ENCODE results near the gene SRC. TPM values are rescaled to one million over a fixed set of nuclear protein-coding genes. Genes with fewer than 3 reads are reported as not detected.

The SRC gene
- polyA plus RNA-seq, 1 donor (not counting 4 experiments of a cell fraction or from before 2014, with no cell fraction given) = 22.8 TPM

DNA sequence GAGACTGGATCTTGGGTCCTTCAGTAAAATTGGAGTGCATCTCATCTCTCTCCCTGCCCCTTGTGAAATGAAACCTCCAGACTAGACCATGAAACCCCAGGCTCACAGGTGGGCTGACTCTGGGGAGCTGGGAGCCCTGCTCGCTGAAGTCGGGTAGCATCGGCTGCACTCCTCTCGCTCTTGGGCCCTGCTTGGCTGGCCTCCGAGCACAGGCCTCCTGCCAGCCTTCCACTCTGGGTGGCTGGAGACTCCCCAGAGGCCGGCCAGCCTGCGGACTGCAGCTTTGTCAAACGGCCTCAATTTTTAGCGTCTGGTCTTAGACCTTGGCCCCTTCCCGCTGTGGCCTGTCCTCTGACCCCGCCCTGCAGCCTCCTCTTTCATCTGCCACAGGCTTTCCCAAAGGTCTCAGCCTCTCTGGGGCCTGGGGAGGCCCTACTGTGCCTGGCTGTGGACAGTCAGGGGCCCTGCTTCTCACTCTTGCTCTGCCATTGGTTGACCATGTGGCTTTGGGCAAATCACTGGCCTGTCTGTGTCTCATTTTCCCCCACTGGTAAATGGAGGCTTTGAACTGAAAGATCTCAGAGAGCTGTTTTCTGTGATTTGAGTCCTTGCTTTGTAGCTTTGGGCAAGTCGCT lies 45.1 kb downstream of the SRC start:
- peaks cover 3% of the 10 kb centered on the region for H3K9me1 ChIP-seq (ENCODE audit: control insufficient read depth, extremely low read depth, insufficient read depth, low read length)
- no peak for FAIRE-seq
- TF ChIP-seq, protein P1, sequence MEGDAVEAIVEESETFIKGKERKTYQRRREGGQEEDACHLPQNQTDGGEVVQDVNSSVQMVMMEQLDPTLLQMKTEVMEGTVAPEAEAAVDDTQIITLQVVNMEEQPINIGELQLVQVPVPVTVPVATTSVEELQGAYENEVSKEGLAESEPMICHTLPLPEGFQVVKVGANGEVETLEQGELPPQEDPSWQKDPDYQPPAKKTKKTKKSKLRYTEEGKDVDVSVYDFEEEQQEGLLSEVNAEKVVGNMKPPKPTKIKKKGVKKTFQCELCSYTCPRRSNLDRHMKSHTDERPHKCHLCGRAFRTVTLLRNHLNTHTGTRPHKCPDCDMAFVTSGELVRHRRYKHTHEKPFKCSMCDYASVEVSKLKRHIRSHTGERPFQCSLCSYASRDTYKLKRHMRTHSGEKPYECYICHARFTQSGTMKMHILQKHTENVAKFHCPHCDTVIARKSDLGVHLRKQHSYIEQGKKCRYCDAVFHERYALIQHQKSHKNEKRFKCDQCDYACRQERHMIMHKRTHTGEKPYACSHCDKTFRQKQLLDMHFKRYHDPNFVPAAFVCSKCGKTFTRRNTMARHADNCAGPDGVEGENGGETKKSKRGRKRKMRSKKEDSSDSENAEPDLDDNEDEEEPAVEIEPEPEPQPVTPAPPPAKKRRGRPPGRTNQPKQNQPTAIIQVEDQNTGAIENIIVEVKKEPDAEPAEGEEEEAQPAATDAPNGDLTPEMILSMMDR (optimal IDR thresholded peaks at IDR 0.05 in 1 of 3, IDR thresholded peaks at IDR 0.05 in 1 of 3, conservative IDR thresholded peaks at IDR 0.05 in 1 of 3; ENCODE audit: extremely low read depth in 1 of 3, insufficient read depth in 2 of 3, low read length in 3 of 3) = no peak
- no peak for TF ChIP-seq EZH2 (IDR thresholded peaks at IDR 0.05; ENCODE audit: low read length)
- H3K36me3 ChIP-seq (ENCODE audit: control insufficient read depth in 2 of 2, extremely low read depth in 1 of 2, insufficient read depth in 2 of 2, low read length in 2 of 2) = peaks cover 23 to 27% of the 10 kb centered on the region in 2 experiments
- H3K9me3 ChIP-seq (ENCODE audit: control insufficient read depth, low read depth, low read length) = no peaks in the 10 kb centered on the region
- H3K9ac ChIP-seq (ENCODE audit: control insufficient read depth, extremely low read depth, insufficient read depth, low read length) = no peak overlapping the region
- no peak for DNase-seq (ENCODE audit: low read depth, low spot score)
- H2AFZ ChIP-seq (ENCODE audit: control insufficient read depth, low read length) = no peak overlapping the region
- H3K27ac ChIP-seq (ENCODE audit: control insufficient read depth, insufficient read depth, low read length) = no peak overlapping the region
- H3K4me2 ChIP-seq (ENCODE audit: control insufficient read depth, extremely low read depth, insufficient read depth, low read depth, low read length) = no peak overlapping the region
- peaks cover 7% of the 10 kb centered on the region for H4K20me1 ChIP-seq (ENCODE audit: control insufficient read depth, extremely low read depth, insufficient read depth, low read length)
- H3K27me3 ChIP-seq (ENCODE audit: control insufficient read depth, extremely low read depth, insufficient read depth, low read length) = no peaks in the 10 kb centered on the region
- no peak overlapping the region for H3K4me3 ChIP-seq (ENCODE audit: control insufficient read depth in 2 of 3, extremely low read depth in 1 of 3, insufficient read depth in 2 of 3, low read depth in 1 of 3, low read length in 3 of 3)
- peaks cover 12% of the 10 kb centered on the region for H3K4me1 ChIP-seq (ENCODE audit: control insufficient read depth, extremely low read depth, insufficient read depth, low read length)
- H3K79me2 ChIP-seq (ENCODE audit: control insufficient read depth, insufficient read depth, low read length) = no peaks in the 10 kb centered on the region
- dilution Hi-C loops (cut with MboI; ENCODE audit: extremely low pct_ligation_motif_present, low sequenced_read_pairs) = no loop called here

DNA sequence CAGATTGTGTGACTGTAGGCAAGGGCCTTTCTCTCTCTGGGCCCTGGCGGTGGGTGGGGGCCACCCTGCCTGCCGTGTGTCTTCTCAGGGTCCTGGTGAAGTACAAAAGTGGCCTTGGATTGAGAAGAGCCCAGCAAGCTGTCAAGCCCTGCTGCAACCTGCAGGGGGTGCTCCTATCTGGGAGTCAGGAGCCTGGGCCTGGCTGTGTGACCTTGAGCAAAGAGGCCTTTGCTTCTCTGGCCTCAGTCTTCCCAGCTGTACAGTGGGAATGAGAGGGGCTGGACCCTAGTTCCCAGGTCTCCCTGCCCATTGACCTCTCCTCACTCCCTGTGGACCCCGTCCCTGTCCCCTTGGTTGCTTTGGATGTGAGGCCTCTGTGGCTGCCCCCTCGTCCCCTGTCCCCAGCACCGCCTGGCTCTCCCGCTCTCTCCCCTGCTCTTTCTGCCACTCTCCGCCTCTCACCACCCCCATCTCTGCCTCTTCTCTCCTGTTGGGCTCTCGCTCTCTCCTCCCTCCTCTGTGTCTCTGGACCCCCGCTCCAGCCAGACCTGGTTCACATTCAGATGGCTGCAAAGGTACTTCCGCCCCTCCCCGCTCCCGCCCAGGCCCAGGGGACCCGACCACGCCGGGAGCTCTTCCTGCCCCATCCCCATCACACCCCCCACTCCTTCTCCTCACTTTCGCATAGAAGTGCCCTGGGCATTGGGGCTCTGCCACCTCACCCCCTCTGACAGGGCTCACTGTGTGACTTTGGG lies 46.7 kb downstream of the SRC start:
- TF ChIP-seq, protein P1 (optimal IDR thresholded peaks at IDR 0.05 in 1 of 3, IDR thresholded peaks at IDR 0.05 in 1 of 3, conservative IDR thresholded peaks at IDR 0.05 in 1 of 3; ENCODE audit: extremely low read depth in 1 of 3, insufficient read depth in 2 of 3, low read length in 3 of 3) = peak; percentile 30 to 49 (median 40)
- no peak for TF ChIP-seq EZH2 (IDR thresholded peaks at IDR 0.05; ENCODE audit: low read length)
- Histone ChIP-seq H3K79me2 (ENCODE audit: control insufficient read depth, insufficient read depth, low read length) (no peaks in the 10 kb centered on the region), H4K20me1 (ENCODE audit: control insufficient read depth, extremely low read depth, insufficient read depth, low read length) (peaks cover 7% of the 10 kb centered on the region), H3K4me2 (ENCODE audit: control insufficient read depth, extremely low read depth, insufficient read depth, low read depth, low read length) (no peak overlapping the region), H3K27me3 (ENCODE audit: control insufficient read depth, extremely low read depth, insufficient read depth, low read length) (no peaks in the 10 kb centered on the region), H2AFZ (ENCODE audit: control insufficient read depth, low read length) (no peak overlapping the region), H3K36me3 (ENCODE audit: control insufficient read depth in 2 of 2, extremely low read depth in 1 of 2, insufficient read depth in 2 of 2, low read length in 2 of 2) (peaks cover 17 to 24% of the 10 kb centered on the region in 2 experiments), H3K27ac (ENCODE audit: control insufficient read depth, insufficient read depth, low read length) (no peak overlapping the region), H3K4me3 (ENCODE audit: control insufficient read depth in 2 of 3, extremely low read depth in 1 of 3, insufficient read depth in 2 of 3, low read depth in 1 of 3, low read length in 3 of 3) (no peak overlapping the region), H3K9me3 (ENCODE audit: control insufficient read depth, low read depth, low read length) (no peaks in the 10 kb centered on the region), H3K9ac (ENCODE audit: control insufficient read depth, extremely low read depth, insufficient read depth, low read length) (no peak overlapping the region), H3K4me1 (ENCODE audit: control insufficient read depth, extremely low read depth, insufficient read depth, low read length) (peaks cover 12% of the 10 kb centered on the region), H3K9me1 (ENCODE audit: control insufficient read depth, extremely low read depth, insufficient read depth, low read length) (peaks cover 3% of the 10 kb centered on the region)
- FAIRE-seq = no peak
- dilution Hi-C loops (cut with MboI; ENCODE audit: extremely low pct_ligation_motif_present, low sequenced_read_pairs) = no loop called here
- no peak for DNase-seq (ENCODE audit: low read depth, low spot score)
